K562 (cell line): ENCODE results near the gene KPTN. TPM values are rescaled to one million over a fixed set of nuclear protein-coding genes. Genes with fewer than 3 reads are reported as not detected.

Experiments
- ARHGAP35 ChIP-seq: fragments of 450-650 bp; IDR thresholded peaks from 2 replicates; pipeline ENCODE4 v1.6.1; 2018; ENCODE audit not compliant: partially characterized antibody
- ATF1 ChIP-seq, 2 experiments: fragments of 450-650 bp in 1 of 2; IDR thresholded peaks; 2 replicates each; pipeline ENCODE4 v1.6.1; 2016; ENCODE audit warnings: missing compliant biosample characterization in 1 of 2, missing genetic modification characterization in 1 of 2
- DACH1 ChIP-seq: fragments of 450-650 bp; IDR thresholded peaks from 2 replicates; pipeline ENCODE4 v1.6.1; 2018; ENCODE audit not compliant: partially characterized antibody
- DDX20 ChIP-seq: fragments of 450-650 bp; IDR thresholded peaks from 2 replicates; pipeline ENCODE4 v1.6.1; 2016; ENCODE audit warnings: missing genetic modification characterization, low read depth, mild to moderate bottlenecking, missing compliant biosample characterization, moderate library complexity
- ELF2 ChIP-seq: fragments of 250-450 bp; sonication (Bioruptor Pico); IDR thresholded peaks from 2 replicates; pipeline ENCODE4 v1.5.0; 2021; ENCODE audit warnings: mild to moderate bottlenecking
- FUS ChIP-seq: fragments of 200-400 bp; formaldehyde crosslinking; optimal IDR thresholded peaks from 2 replicates; pipeline ENCODE3; 2017; ENCODE audit warnings: low read depth, low read length
- GABPB1 ChIP-seq: sonication (generic); formaldehyde crosslinking; IDR thresholded peaks from 2 replicates; pipeline ENCODE4 v1.8.0; 2022; ENCODE audit warnings: mild to moderate bottlenecking, missing genetic modification reagents
- HDAC3 ChIP-seq: fragments of 450-650 bp; IDR thresholded peaks from 2 replicates; pipeline ENCODE4 v1.6.1; 2018; ENCODE audit warnings: borderline replicate concordance, mild to moderate bottlenecking, moderate library complexity; ENCODE audit not compliant: partially characterized antibody
- ILK ChIP-seq: fragments of 450-650 bp; IDR thresholded peaks from 2 replicates; pipeline ENCODE4 v1.6.1; 2016; ENCODE audit warnings: missing genetic modification characterization, low read depth, mild to moderate bottlenecking, missing compliant biosample characterization, moderate library complexity, borderline replicate concordance
- L3MBTL2 ChIP-seq: fragments of 450-650 bp; IDR thresholded peaks from 2 replicates; pipeline ENCODE4 v1.6.1; 2016; ENCODE audit warnings: mild to moderate bottlenecking, moderate library complexity
- MEIS2 ChIP-seq: fragments of 450-650 bp; IDR thresholded peaks from 2 replicates; pipeline ENCODE4 v1.6.1; 2014; ENCODE audit warnings: mild to moderate bottlenecking; ENCODE audit not compliant: partially characterized antibody
- NFRKB ChIP-seq: fragments of 450-650 bp; IDR thresholded peaks from 2 replicates; pipeline ENCODE4 v1.6.1; 2016; ENCODE audit warnings: low read depth
- NR2F6 ChIP-seq: fragments of 450-650 bp; formaldehyde crosslinking; IDR thresholded peaks from 2 replicates; pipeline ENCODE4 v1.4.0; 2020; ENCODE audit warnings: mild to moderate bottlenecking
- RAD21 ChIP-seq, 2 experiments: fragments of 250-450 bp in 1 of 2; fragments of 450-650 bp in 1 of 2; sonication (Bioruptor Pico) in 1 of 2; formaldehyde crosslinking in 1 of 2; IDR thresholded peaks in 1 of 2; conservative IDR thresholded peaks in 1 of 2; 2 replicates each; pipeline versions ENCODE4 v1.4.0 to v1.8.0; 2020 to 2022; ENCODE audit warnings: mild to moderate bottlenecking in 2 of 2, moderate library complexity in 1 of 2
- RBBP5 ChIP-seq: fragments of 200-600 bp; sonication (generic); IDR thresholded peaks from 2 replicates; pipeline ENCODE4 v1.6.1; 2012; ENCODE audit warnings: borderline replicate concordance, mild to moderate bottlenecking, low read length, control low read depth, inconsistent platforms; ENCODE audit not compliant: insufficient read depth, poor library complexity, severe bottlenecking
- RFX1 ChIP-seq: fragments of 450-650 bp; IDR thresholded peaks from 2 replicates; pipeline ENCODE4 v1.6.1; 2016; ENCODE audit warnings: mild to moderate bottlenecking, moderate library complexity
- SAP30 ChIP-seq: fragments of 200-600 bp; sonication (generic); IDR thresholded peaks from 2 replicates; pipeline ENCODE4 v1.6.1; 2012; ENCODE audit warnings: borderline replicate concordance, low read depth, mild to moderate bottlenecking, moderate library complexity, low read length, control low read depth, inconsistent platforms; ENCODE audit not compliant: insufficient read depth, poor library complexity, severe bottlenecking
- SIRT6 ChIP-seq: IDR thresholded peaks from one replicate; pipeline ENCODE4 v1.6.1; 2012; ENCODE audit warnings: low read depth, mild to moderate bottlenecking, control low read depth, inconsistent platforms, low read length, moderate library complexity
- SREBF1 ChIP-seq: fragments of 150-350 bp; IDR thresholded peaks from 2 replicates; pipeline ENCODE4 v1.6.1; 2014; ENCODE audit warnings: antibody characterized with exemption, low read depth, low read length, borderline replicate concordance
- SRSF1 ChIP-seq: fragments of 200-400 bp; formaldehyde crosslinking; IDR thresholded peaks from 2 replicates; pipeline ENCODE4 v1.6.1; 2017; ENCODE audit warnings: mild to moderate bottlenecking, low read depth, low read length, moderate library complexity
- TRIM28 ChIP-seq: fragments of 450-650 bp; IDR thresholded peaks from 2 replicates; pipeline ENCODE4 v1.6.1; 2017
- WHSC1 ChIP-seq: IDR thresholded peaks from one replicate; pipeline ENCODE4 v1.6.1; 2012; ENCODE audit warnings: low read length, control low read depth, inconsistent platforms
- polyA plus RNA-seq, 8 experiments: library from polyadenylated mRNA; depleted of rRNA in 4 of 8; stranded (reverse) in 5 of 8; unstranded in 3 of 8; fragments of >200 nt; fragmentation: Nextera tagmentation in 2 of 8; fragmentation: Illumina TruSeq in 1 of 8; extraction: Ambion mirVana in 2 of 8; extraction: Trizol in 1 of 8; gene quantifications; 2 replicates each; pipeline versions ENCODE4 v1.2.1 to v1.2.3, GENCODE V29; 2011 to 2014; ENCODE audit warnings: inconsistent platforms in 1 of 8, missing spikeins in 1 of 8
- total RNA-seq, 7 experiments: library from RNA; depleted of rRNA in 6 of 7; stranded (reverse); fragments of >200 nt in 6 of 7; fragmentation: Illumina TruSeq in 2 of 7; extraction: Trizol in 2 of 7; gene quantifications; 2 replicates each; pipeline versions ENCODE4 v1.2.1 to v1.2.3, GENCODE V29; 2011 to 2021; ENCODE audit warnings: low replicate concordance in 1 of 7
- TF ChIP-seq, protein P1 (sequence below): sonication (generic); formaldehyde crosslinking; IDR thresholded peaks from 2 replicates; pipeline ENCODE4 v1.5.0; 2020; ENCODE audit warnings: missing genetic modification reagents
- TF ChIP-seq, protein P2 (sequence below): sonication (generic); formaldehyde crosslinking; IDR thresholded peaks from 2 replicates; pipeline ENCODE4 v1.8.0; 2022; ENCODE audit warnings: missing genetic modification reagents, mild to moderate bottlenecking, moderate library complexity, borderline replicate concordance
- TF ChIP-seq, protein P3 (sequence below): fragments of 250-450 bp; sonication (Bioruptor Pico); IDR thresholded peaks from 2 replicates; pipeline ENCODE4 v1.5.1; 2021; ENCODE audit warnings: mild to moderate bottlenecking
- TF ChIP-seq, protein P4 (sequence below), 2 experiments: fragments of 250-450 bp in 1 of 2; fragments of 450-650 bp in 1 of 2; sonication (Bioruptor Pico) in 1 of 2; IDR thresholded peaks; 2 replicates each; pipeline versions ENCODE4 v1.6.1 to v1.8.0; 2016 to 2021; ENCODE audit warnings: mild to moderate bottlenecking in 2 of 2, moderate library complexity in 2 of 2, missing compliant biosample characterization in 1 of 2, missing genetic modification characterization in 1 of 2

The KPTN gene
- total and polyA plus RNA-seq, 9 of the 15 experiments (the other 6 are each of a cell fraction or from before 2014, with no cell fraction given), result 0.56 to 18.2 (median 8.5) TPM

DNA sequence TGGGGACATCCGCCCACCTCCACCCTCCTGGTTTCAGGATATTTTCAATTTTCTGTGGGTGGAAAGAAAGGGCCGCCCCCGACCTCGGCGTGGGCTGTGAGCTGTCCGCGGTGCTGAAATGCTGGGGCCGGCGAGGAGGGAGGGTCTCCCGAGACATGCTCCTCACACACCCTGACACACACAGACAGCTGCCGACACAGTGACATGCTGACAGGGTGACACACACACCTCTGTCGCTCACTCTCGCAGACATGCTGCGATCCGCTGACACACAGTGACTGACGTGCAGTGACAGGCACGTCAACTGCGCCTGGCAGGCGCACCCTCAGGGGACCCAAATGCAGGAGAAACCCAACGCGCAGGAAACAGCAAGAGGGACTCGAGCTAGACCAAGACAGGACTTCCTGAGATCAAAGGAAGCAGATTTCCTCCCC, 39.6 kb downstream of the KPTN start (continued):
- TF ChIP-seq ELF2 (CRISPR knock-in tag) (no peak), ARHGAP35 (no peak), RAD21 (CRISPR knock-in tag; conservative IDR thresholded peaks at IDR 0.05 in 1 of 2, IDR thresholded peaks at IDR 0.05 in 1 of 2) (no peak), RFX1 (no peak), NFRKB (no peak), NR2F6 (no peak), HDAC3 (no peak), WHSC1 (no peak), DDX20 (tag) (no peak), SREBF1 (no peak), SRSF1 (no peak), ATF1 (CRISPR knock-in tag; IDR thresholded peaks at IDR 0.05) (no peak), ATF1 (tag; IDR thresholded peaks at IDR 0.05) (peak; percentile 61), RBBP5 (no peak), TRIM28 (peak; percentile 63; the same call in 1 of the 2 replicates), ILK (tag) (no peak), SAP30 (peak; percentile 64), FUS (no peak), DACH1 (no peak), GABPB1 (CRISPR knock-in tag) (peak; percentile 46; the same call in 1 of the 2 replicates), L3MBTL2 (no peak), MEIS2 (peak; percentile 46), SIRT6 (no peak)
- TF ChIP-seq, protein P1, sequence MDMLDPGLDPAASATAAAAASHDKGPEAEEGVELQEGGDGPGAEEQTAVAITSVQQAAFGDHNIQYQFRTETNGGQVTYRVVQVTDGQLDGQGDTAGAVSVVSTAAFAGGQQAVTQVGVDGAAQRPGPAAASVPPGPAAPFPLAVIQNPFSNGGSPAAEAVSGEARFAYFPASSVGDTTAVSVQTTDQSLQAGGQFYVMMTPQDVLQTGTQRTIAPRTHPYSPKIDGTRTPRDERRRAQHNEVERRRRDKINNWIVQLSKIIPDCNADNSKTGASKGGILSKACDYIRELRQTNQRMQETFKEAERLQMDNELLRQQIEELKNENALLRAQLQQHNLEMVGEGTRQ (CRISPR knock-in tag), result peak; percentile 14; the same call in 1 of the 2 replicates
- TF ChIP-seq, protein P2, sequence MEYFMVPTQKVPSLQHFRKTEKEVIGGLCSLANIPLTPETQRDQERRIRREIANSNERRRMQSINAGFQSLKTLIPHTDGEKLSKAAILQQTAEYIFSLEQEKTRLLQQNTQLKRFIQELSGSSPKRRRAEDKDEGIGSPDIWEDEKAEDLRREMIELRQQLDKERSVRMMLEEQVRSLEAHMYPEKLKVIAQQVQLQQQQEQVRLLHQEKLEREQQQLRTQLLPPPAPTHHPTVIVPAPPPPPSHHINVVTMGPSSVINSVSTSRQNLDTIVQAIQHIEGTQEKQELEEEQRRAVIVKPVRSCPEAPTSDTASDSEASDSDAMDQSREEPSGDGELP (CRISPR knock-in tag), result peak; percentile 67; the same call in 1 of the 2 replicates
- TF ChIP-seq, protein P3, sequence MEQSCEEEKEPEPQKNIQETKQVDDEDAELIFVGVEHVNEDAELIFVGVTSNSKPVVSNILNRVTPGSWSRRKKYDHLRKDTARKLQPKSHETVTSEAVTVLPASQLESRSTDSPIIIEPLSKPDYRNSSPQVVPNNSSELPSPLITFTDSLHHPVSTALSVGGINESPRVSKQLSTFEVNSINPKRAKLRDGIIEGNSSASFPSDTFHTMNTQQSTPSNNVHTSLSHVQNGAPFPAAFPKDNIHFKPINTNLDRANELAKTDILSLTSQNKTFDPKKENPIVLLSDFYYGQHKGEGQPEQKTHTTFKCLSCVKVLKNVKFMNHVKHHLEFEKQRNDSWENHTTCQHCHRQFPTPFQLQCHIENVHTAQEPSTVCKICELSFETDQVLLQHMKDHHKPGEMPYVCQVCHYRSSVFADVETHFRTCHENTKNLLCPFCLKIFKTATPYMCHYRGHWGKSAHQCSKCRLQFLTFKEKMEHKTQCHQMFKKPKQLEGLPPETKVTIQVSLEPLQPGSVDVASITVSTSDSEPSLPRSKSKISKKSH (CRISPR knock-in tag), result no peak
- TF ChIP-seq, protein P4, sequence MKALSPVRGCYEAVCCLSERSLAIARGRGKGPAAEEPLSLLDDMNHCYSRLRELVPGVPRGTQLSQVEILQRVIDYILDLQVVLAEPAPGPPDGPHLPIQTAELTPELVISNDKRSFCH (CRISPR knock-in tag; IDR thresholded peaks at IDR 0.05), result no peak
- TF ChIP-seq, protein P4 (tag; IDR thresholded peaks at IDR 0.05), result 0 out of 2 replicates have a peak, but pooled peaks have one; percentile 31
